Gastrocnemius medialis (tissue), 4 donors: Measurements from ENCODE around the gene INSYN2B.

Experiments used
- POLR2A ChIP-seq, 2 donors: fragments of 450-650 bp; IDR thresholded peaks; one replicate each; pipeline ENCODE4 v1.6.1; 2017; ENCODE audit warnings: antibody characterized with exemption in 2 of 2, mild to moderate bottlenecking in 2 of 2, moderate library complexity in 2 of 2
- TF ChIP-seq, protein P1 (sequence below), 5 experiments: fragments of 450-650 bp in 3 of 5; fragments of 200-600 bp in 2 of 5; sonication (generic) in 2 of 5; IDR thresholded peaks in 4 of 5; conservative IDR thresholded peaks in 1 of 5; 1 replicate in 4 of 5; 2 replicates in 1 of 5; pipeline ENCODE4 v1.5.1; 2016 to 2019; ENCODE audit warnings: antibody characterized with exemption in 5 of 5, mild to moderate bottlenecking in 3 of 5, moderate library complexity in 3 of 5

DNA sequence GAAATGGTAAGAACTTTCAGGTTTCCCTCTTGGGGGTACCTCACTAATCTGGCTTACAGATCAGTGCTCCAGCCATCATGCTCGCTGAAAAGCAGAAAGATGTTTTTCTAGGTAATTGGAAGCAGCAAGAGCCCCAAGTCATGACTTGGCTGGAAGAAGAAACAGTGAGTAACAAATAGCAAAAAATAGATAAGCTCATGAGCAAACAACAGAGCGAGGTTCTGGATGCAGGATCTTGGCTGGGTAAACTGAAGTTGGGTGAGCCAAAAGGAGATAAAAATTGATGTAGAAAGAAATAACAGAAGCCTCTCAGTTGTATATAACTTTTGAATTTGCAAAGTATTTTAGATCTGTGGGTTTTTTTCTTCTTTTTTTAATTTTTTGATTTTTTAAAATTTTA, 110.1 kb downstream of the INSYN2B start:
- TF ChIP-seq, protein P1, sequence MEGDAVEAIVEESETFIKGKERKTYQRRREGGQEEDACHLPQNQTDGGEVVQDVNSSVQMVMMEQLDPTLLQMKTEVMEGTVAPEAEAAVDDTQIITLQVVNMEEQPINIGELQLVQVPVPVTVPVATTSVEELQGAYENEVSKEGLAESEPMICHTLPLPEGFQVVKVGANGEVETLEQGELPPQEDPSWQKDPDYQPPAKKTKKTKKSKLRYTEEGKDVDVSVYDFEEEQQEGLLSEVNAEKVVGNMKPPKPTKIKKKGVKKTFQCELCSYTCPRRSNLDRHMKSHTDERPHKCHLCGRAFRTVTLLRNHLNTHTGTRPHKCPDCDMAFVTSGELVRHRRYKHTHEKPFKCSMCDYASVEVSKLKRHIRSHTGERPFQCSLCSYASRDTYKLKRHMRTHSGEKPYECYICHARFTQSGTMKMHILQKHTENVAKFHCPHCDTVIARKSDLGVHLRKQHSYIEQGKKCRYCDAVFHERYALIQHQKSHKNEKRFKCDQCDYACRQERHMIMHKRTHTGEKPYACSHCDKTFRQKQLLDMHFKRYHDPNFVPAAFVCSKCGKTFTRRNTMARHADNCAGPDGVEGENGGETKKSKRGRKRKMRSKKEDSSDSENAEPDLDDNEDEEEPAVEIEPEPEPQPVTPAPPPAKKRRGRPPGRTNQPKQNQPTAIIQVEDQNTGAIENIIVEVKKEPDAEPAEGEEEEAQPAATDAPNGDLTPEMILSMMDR (IDR thresholded peaks at IDR 0.05 in 4 of 5, conservative IDR thresholded peaks at IDR 0.05 in 1 of 5), result no peak
- no peak for TF ChIP-seq POLR2A (IDR thresholded peaks at IDR 0.05)
